ENCODE measurements around the gene SFXN2. TPM values are rescaled to one million over a fixed set of nuclear protein-coding genes. Genes with fewer than 3 reads are reported as not detected.
A peak's percentile ranks its signal among the peaks of the same experiment; 100 is the strongest.

The SFXN2 gene
- total RNA-seq, 1 donor from 2014 or later: 6.3 TPM

- Mint-ChIP-seq H3K4me1 (ENCODE audit: unreplicated experiment) (no peaks in the 10 kb centered on the region), H3K9me3 (ENCODE audit: unreplicated experiment) (no peaks in the 10 kb centered on the region), H3K27ac (ENCODE audit: unreplicated experiment) (no peak overlapping the region), H3K36me3 (ENCODE audit: low read depth, unreplicated experiment) (no peaks in the 10 kb centered on the region), H3K4me3 (ENCODE audit: unreplicated experiment) (no peak overlapping the region), H3K27me3 (ENCODE audit: unreplicated experiment) (peaks cover under 1% of the 10 kb centered on the region)
- no peak for TF ChIP-seq CTCF (IDR thresholded peaks at IDR 0.05; ENCODE audit: unreplicated experiment)
- DNase-seq (ENCODE audit: low spot score): no peak
Observed at GRCh38 chr10:102704915-102705314, 9.5 kb upstream of the SFXN2 start.

- H3K27me3 Mint-ChIP-seq (ENCODE audit: unreplicated experiment): no peaks in the 10 kb centered on the region
- H3K4me3 Mint-ChIP-seq (ENCODE audit: unreplicated experiment): no peak overlapping the region
- no peak for TF ChIP-seq CTCF (IDR thresholded peaks at IDR 0.05; ENCODE audit: unreplicated experiment)
- no peaks in the 10 kb centered on the region for H3K9me3 Mint-ChIP-seq (ENCODE audit: unreplicated experiment)
- H3K27ac Mint-ChIP-seq (ENCODE audit: unreplicated experiment): no peak overlapping the region
- H3K4me1 Mint-ChIP-seq (ENCODE audit: unreplicated experiment): no peaks in the 10 kb centered on the region
- no peak for DNase-seq (ENCODE audit: low spot score)
- no peaks in the 10 kb centered on the region for H3K36me3 Mint-ChIP-seq (ENCODE audit: low read depth, unreplicated experiment)
Observed at GRCh38 chr10:102705531-102705930, 8.9 kb upstream of the SFXN2 start.

- peaks cover 7% of the 10 kb centered on the region for H3K27me3 Mint-ChIP-seq (ENCODE audit: unreplicated experiment)
- H3K27ac Mint-ChIP-seq (ENCODE audit: unreplicated experiment): no peak overlapping the region
- H3K9me3 Mint-ChIP-seq (ENCODE audit: unreplicated experiment): no peaks in the 10 kb centered on the region
- peaks cover 3% of the 10 kb centered on the region for H3K36me3 Mint-ChIP-seq (ENCODE audit: low read depth, unreplicated experiment)
- DNase-seq (ENCODE audit: low spot score): no peak
- peaks cover 8% of the 10 kb centered on the region for H3K4me1 Mint-ChIP-seq (ENCODE audit: unreplicated experiment)
- TF ChIP-seq CTCF (IDR thresholded peaks at IDR 0.05; ENCODE audit: unreplicated experiment): no peak
- no peak overlapping the region for H3K4me3 Mint-ChIP-seq (ENCODE audit: unreplicated experiment)
Observed at GRCh38 chr10:102710609-102711008, 3.8 kb upstream of the SFXN2 start.

GRCh38 chr10:102712089-102712488, 2.3 kb upstream of the SFXN2 start:
- Mint-ChIP-seq H3K4me1 (ENCODE audit: unreplicated experiment) (peaks cover 8% of the 10 kb centered on the region), H3K27me3 (ENCODE audit: unreplicated experiment) (peaks cover 7% of the 10 kb centered on the region), H3K36me3 (ENCODE audit: low read depth, unreplicated experiment) (peaks cover 3% of the 10 kb centered on the region), H3K9me3 (ENCODE audit: unreplicated experiment) (no peaks in the 10 kb centered on the region), H3K27ac (ENCODE audit: unreplicated experiment) (no peak overlapping the region), H3K4me3 (ENCODE audit: unreplicated experiment) (no peak overlapping the region)
- DNase-seq (ENCODE audit: low spot score): no peak
- no peak for TF ChIP-seq CTCF (IDR thresholded peaks at IDR 0.05; ENCODE audit: unreplicated experiment)

GRCh38 chr10:102712843-102713538, 1.4 kb upstream of the SFXN2 start:
- Mint-ChIP-seq H3K9me3 (ENCODE audit: unreplicated experiment) (no peaks in the 10 kb centered on the region), H3K27ac (ENCODE audit: unreplicated experiment) (peak overlapping the region; percentile 96), H3K36me3 (ENCODE audit: low read depth, unreplicated experiment) (peaks cover 11% of the 10 kb centered on the region), H3K27me3 (ENCODE audit: unreplicated experiment) (peaks cover 7% of the 10 kb centered on the region), H3K4me1 (ENCODE audit: unreplicated experiment) (peaks cover 14% of the 10 kb centered on the region), H3K4me3 (ENCODE audit: unreplicated experiment) (peak overlapping the region; percentile 97)
- no peak for DNase-seq (ENCODE audit: low spot score)
- TF ChIP-seq CTCF (IDR thresholded peaks at IDR 0.05; ENCODE audit: unreplicated experiment): no peak

Data from endothelial cell (in vitro differentiated cells).